Trophoblast cell (in vitro differentiated cells and primary cell): ENCODE results near the gene DUX4. TPM values are rescaled to one million over a fixed set of nuclear protein-coding genes. Genes with fewer than 3 reads are reported as not detected.
"Not testable (repeated sequence)": the region's sequence is repeated elsewhere in the genome, so short reads cannot be mapped to it uniquely, and the experiment has no call there.

Experiments
- DNase-seq, 2 donors: peaks; one replicate each; pipeline ENCODE4 v3.0.0-alpha.2; 2016
- H2AFZ ChIP-seq: 2 replicates; pipeline ENCODE4 v1.6.1; 2013; ENCODE audit warnings: low read length, moderate library complexity, mild to moderate bottlenecking; ENCODE audit not compliant: insufficient read depth, poor library complexity
- H2AK5ac ChIP-seq: 2 replicates; pipeline ENCODE4 v1.6.1; 2013; ENCODE audit warnings: mild to moderate bottlenecking, low read length
- H2BK120ac ChIP-seq: 2 replicates; pipeline ENCODE4 v1.6.1; 2013; ENCODE audit warnings: low read length, mild to moderate bottlenecking, moderate library complexity; ENCODE audit not compliant: insufficient read depth, poor library complexity
- H2BK12ac ChIP-seq: 2 replicates; pipeline ENCODE4 v1.6.1; 2013; ENCODE audit warnings: mild to moderate bottlenecking, low read length, moderate library complexity
- H2BK5ac ChIP-seq: 2 replicates; pipeline ENCODE4 v1.6.1; 2013; ENCODE audit warnings: low read length, low read depth, moderate library complexity, mild to moderate bottlenecking; ENCODE audit not compliant: poor library complexity
- H3K14ac ChIP-seq: 2 replicates; pipeline ENCODE4 v1.6.1; 2013; ENCODE audit warnings: mild to moderate bottlenecking, low read length
- H3K18ac ChIP-seq: 2 replicates; pipeline ENCODE4 v1.6.1; 2013; ENCODE audit warnings: mild to moderate bottlenecking, low read length
- H3K23ac ChIP-seq: 2 replicates; pipeline ENCODE4 v1.6.1; 2013; ENCODE audit warnings: low read length
- H3K27ac ChIP-seq: 2 replicates; pipeline ENCODE4 v1.5.1; 2013; ENCODE audit warnings: low read depth, mild to moderate bottlenecking, inconsistent platforms, low read length, moderate library complexity
- H3K27me3 ChIP-seq: 2 replicates; pipeline ENCODE4 v1.6.1; 2013; ENCODE audit warnings: inconsistent platforms, mild to moderate bottlenecking, low read length, moderate library complexity; ENCODE audit not compliant: insufficient read depth
- H3K36me3 ChIP-seq, 2 experiments: 1 replicate in 1 of 2; 2 replicates in 1 of 2; pipeline ENCODE4 v1.6.1; 2013; ENCODE audit warnings: low read length in 2 of 2, mild to moderate bottlenecking in 2 of 2, moderate library complexity in 1 of 2; ENCODE audit not compliant: insufficient read depth in 2 of 2, control insufficient read depth in 1 of 2
- H3K4ac ChIP-seq: 2 replicates; pipeline ENCODE4 v1.6.1; 2013; ENCODE audit warnings: low read depth, mild to moderate bottlenecking, low read length, moderate library complexity
- H3K4me1 ChIP-seq, 2 experiments: 1 replicate in 1 of 2; 2 replicates in 1 of 2; pipeline ENCODE4 v1.6.1; 2013; ENCODE audit warnings: low read length in 2 of 2, mild to moderate bottlenecking in 2 of 2, moderate library complexity in 1 of 2; ENCODE audit not compliant: insufficient read depth in 2 of 2, control insufficient read depth in 1 of 2
- H3K4me2 ChIP-seq: 2 replicates; pipeline ENCODE4 v1.6.1; 2013; ENCODE audit warnings: inconsistent platforms, mild to moderate bottlenecking, low read length, moderate library complexity
- H3K4me3 ChIP-seq: 2 replicates; pipeline ENCODE4 v1.5.1; 2013; ENCODE audit warnings: mild to moderate bottlenecking, low read depth, low read length, inconsistent platforms
- H3K79me1 ChIP-seq: one replicate; pipeline ENCODE4 v1.6.1; 2013; ENCODE audit warnings: low read length
- H3K79me2 ChIP-seq: 2 replicates; pipeline ENCODE4 v1.6.1; 2013; ENCODE audit warnings: low read length, mild to moderate bottlenecking; ENCODE audit not compliant: control insufficient read depth, insufficient read depth, poor library complexity
- H3K9ac ChIP-seq: 2 replicates; pipeline ENCODE4 v1.6.1; 2013; ENCODE audit warnings: mild to moderate bottlenecking, low read length
- H3K9me3 ChIP-seq: 2 replicates; pipeline ENCODE4 v1.6.1; 2013; ENCODE audit warnings: low read depth, mild to moderate bottlenecking, control low read depth, inconsistent platforms, low read length; ENCODE audit not compliant: insufficient read depth
- H4K12ac ChIP-seq: 2 replicates; pipeline ENCODE4 v1.6.1; 2013; ENCODE audit warnings: low read depth, mild to moderate bottlenecking, low read length, moderate library complexity
- H4K8ac ChIP-seq: 2 replicates; pipeline ENCODE4 v1.6.1; 2013; ENCODE audit warnings: low read depth, mild to moderate bottlenecking, low read length, moderate library complexity
- H4K91ac ChIP-seq: one replicate; pipeline ENCODE4 v1.6.1; 2013; ENCODE audit warnings: low read depth, mild to moderate bottlenecking, low read length, moderate library complexity
- WGBS: extraction: QIAGEN DNeasy Blood & Tissue Kit; methylation state at CpG from one replicate; pipeline ENCODE4 v1.1.7; 2013; ENCODE audit warnings: missing lambda C conversion rate; ENCODE audit not compliant: insufficient read length, insufficient coverage; ENCODE audit errors: extremely low coverage; 5-methylcytosine and 5-hydroxymethylcytosine counted together
- polyA plus RNA-seq: library from polyadenylated mRNA; stranded (reverse); fragments of 200-250 nt; gene quantifications from 2 replicates; pipeline ENCODE4 v1.2.3, GENCODE V29; 2013

Gene DUX4
- polyA plus RNA-seq = not detected in 2 replicates

- not testable (repeated sequence) for H3K4ac ChIP-seq, H2BK5ac ChIP-seq, H2BK120ac ChIP-seq, H3K23ac ChIP-seq, H3K79me2 ChIP-seq, H4K12ac ChIP-seq, H3K9me3 ChIP-seq, H3K27ac ChIP-seq, H4K8ac ChIP-seq, H3K79me1 ChIP-seq, H2AFZ ChIP-seq, H3K4me3 ChIP-seq, H2BK12ac ChIP-seq, H2AK5ac ChIP-seq, H3K9ac ChIP-seq, H3K4me2 ChIP-seq, H3K4me1 ChIP-seq, DNase-seq, H3K14ac ChIP-seq, H3K27me3 ChIP-seq, H3K18ac ChIP-seq, H3K36me3 ChIP-seq, H4K91ac ChIP-seq
- no CpG with 5 or more reads among the region's 32 CpGs for WGBS
These were observed at the start of gene DUX4 for GRCh38 chr4:190173428-190173827. Gene DUX4 (plus strand): TSS chr4:190173774. CDS start chr4:190173774, 0 bp downstream.

DNA sequence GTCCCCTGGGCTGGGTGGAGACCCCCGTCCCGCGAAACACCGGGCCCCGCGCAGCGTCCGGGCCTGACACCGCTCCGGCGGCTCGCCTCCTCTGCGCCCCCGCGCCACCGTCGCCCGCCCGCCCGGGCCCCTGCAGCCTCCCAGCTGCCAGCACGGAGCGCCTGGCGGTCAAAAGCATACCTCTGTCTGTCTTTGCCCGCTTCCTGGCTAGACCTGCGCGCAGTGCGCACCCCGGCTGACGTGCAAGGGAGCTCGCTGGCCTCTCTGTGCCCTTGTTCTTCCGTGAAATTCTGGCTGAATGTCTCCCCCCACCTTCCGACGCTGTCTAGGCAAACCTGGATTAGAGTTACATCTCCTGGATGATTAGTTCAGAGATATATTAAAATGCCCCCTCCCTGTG is 1.9 kb downstream of the DUX4 start:
- H2BK120ac ChIP-seq = not testable (repeated sequence)
- no CpG with 5 or more reads among the region's 33 CpGs for WGBS

GRCh38 chr4:190177727-190178605 is 4.4 kb downstream of the DUX4 start:
- not testable (repeated sequence) for H3K4ac ChIP-seq, H3K4me3 ChIP-seq, H2BK120ac ChIP-seq, H2AK5ac ChIP-seq, H3K36me3 ChIP-seq, H2BK5ac ChIP-seq, H3K4me1 ChIP-seq, H4K12ac ChIP-seq, H3K27ac ChIP-seq, DNase-seq, H3K79me2 ChIP-seq, H4K91ac ChIP-seq, H2AFZ ChIP-seq, H3K18ac ChIP-seq, H3K23ac ChIP-seq, H2BK12ac ChIP-seq, H3K4me2 ChIP-seq, H3K27me3 ChIP-seq, H3K9ac ChIP-seq, H3K9me3 ChIP-seq, H4K8ac ChIP-seq, H3K79me1 ChIP-seq, H3K14ac ChIP-seq
- WGBS = no CpG with 5 or more reads among the region's 6 CpGs

More for the DNA sequence above, 1.9 kb downstream of the DUX4 start:
- not testable (repeated sequence) for H3K14ac ChIP-seq, H3K79me1 ChIP-seq, H3K4ac ChIP-seq, H2AK5ac ChIP-seq, H3K4me3 ChIP-seq, H3K36me3 ChIP-seq, H4K12ac ChIP-seq, H3K79me2 ChIP-seq, H3K9me3 ChIP-seq, H3K4me1 ChIP-seq, H2BK5ac ChIP-seq, H3K27me3 ChIP-seq, DNase-seq, H4K91ac ChIP-seq, H4K8ac ChIP-seq, H3K9ac ChIP-seq, H2BK12ac ChIP-seq, H3K23ac ChIP-seq, H3K4me2 ChIP-seq, H3K18ac ChIP-seq, H3K27ac ChIP-seq, H2AFZ ChIP-seq

DNA sequence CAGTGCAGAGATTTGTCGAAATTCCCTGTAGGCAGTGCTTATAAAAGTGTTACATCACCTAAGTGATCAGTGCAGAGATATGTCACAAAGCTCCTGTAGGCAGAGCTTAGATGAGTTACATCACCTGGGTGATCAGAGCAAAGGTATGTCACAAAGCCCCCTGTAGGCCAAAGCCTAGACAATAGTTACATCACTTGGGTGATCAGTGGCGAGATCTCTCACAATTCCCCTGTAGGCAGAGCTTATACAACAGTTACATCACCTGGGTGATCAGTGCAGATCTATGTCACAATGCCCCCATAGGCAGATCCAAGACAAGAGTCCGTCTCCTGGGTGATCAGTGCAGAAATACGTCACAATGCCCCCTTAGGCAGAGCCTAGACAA is 5.0 kb downstream of the DUX4 start:
- not testable (repeated sequence) for H3K4me2 ChIP-seq, H2AK5ac ChIP-seq, H2BK5ac ChIP-seq, DNase-seq, H3K79me2 ChIP-seq, H3K23ac ChIP-seq, H4K12ac ChIP-seq, H3K27ac ChIP-seq, H4K8ac ChIP-seq, H3K4ac ChIP-seq, H2BK12ac ChIP-seq, H4K91ac ChIP-seq, H3K79me1 ChIP-seq, H3K9me3 ChIP-seq, H2AFZ ChIP-seq, H3K27me3 ChIP-seq, H3K36me3 ChIP-seq, H2BK120ac ChIP-seq, H3K18ac ChIP-seq, H3K9ac ChIP-seq, H3K4me1 ChIP-seq, H3K4me3 ChIP-seq, H3K14ac ChIP-seq
- WGBS = no CpG with 5 or more reads among the region's 4 CpGs
